ENCODE results near the gene TNK2. TPM values are rescaled to one million over a fixed set of nuclear protein-coding genes. Genes with fewer than 3 reads are reported as not detected.

Gene TNK2
- total RNA-seq, 4 donors from 2014 or later, result 40.5 to 54.0 (median 49.3) TPM

DNA sequence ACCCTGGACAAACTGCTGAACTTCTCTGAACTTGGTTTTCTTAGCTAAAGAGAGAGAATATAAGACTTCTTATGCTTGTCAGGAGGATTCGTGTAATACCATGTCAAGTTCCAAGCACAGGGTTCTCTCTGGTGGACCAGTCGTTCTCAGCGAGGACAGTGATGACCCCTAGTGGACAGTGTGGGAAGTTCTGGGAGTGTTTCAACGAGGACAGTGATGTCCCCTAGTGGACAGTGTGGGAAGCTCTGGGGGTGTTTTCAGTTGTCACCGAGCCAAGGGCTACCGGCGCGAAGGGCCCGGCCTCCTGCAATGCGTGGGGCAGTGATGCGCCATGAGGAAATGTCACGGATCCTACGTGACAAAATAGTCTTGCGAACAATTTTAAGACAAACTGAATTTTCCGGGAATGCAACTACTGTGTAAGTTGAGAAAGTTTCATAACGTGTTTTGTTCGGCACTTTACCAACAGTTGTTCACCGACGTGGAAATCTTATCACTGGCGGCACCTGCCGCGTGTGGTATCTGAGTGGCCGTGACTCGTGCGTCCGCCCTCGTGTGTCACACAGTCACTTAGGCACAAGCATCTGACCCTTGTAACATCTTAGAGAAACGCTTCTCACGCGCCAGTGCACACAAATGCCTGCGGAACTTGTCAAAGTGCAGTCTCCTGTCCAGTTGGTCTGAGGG is 57.4 kb downstream of the TNK2 start:
- DNase-seq (peak; percentile 79 to 87), ATAC-seq (peak; percentile 86 to 88)
- peak overlapping the region in 2 of 4 donors; percentile 4 to 35 for H3K4me3 ChIP-seq
- in situ Hi-C loops (cut with MboI; ENCODE audit: low sequenced_read_pairs in 4 of 4) (loop anchor here in 2 of 4 donors (10.0 kb wide), 1 partner anchor 64 kb away; no protein-coding TSS in a partner anchor), intact Hi-C loops (cut with DNase I; ENCODE audit: low total_unique reads) (loop anchor here (1.0 to 10.0 kb wide), 3 partner anchors 293 to 576 kb away; partner anchors contain the start of genes PPP1R2 and XXYLT1)
- no peaks in the 10 kb centered on the region for H3K9me3 ChIP-seq
- H3K27ac ChIP-seq, result peak overlapping the region in 3 of 4 donors; percentile 48 to 67 (median 58)
- TF ChIP-seq POLR2A (IDR thresholded peaks at IDR 0.05), result peak in 1 of 2 donors; percentile 8
- TF ChIP-seq, protein P1, sequence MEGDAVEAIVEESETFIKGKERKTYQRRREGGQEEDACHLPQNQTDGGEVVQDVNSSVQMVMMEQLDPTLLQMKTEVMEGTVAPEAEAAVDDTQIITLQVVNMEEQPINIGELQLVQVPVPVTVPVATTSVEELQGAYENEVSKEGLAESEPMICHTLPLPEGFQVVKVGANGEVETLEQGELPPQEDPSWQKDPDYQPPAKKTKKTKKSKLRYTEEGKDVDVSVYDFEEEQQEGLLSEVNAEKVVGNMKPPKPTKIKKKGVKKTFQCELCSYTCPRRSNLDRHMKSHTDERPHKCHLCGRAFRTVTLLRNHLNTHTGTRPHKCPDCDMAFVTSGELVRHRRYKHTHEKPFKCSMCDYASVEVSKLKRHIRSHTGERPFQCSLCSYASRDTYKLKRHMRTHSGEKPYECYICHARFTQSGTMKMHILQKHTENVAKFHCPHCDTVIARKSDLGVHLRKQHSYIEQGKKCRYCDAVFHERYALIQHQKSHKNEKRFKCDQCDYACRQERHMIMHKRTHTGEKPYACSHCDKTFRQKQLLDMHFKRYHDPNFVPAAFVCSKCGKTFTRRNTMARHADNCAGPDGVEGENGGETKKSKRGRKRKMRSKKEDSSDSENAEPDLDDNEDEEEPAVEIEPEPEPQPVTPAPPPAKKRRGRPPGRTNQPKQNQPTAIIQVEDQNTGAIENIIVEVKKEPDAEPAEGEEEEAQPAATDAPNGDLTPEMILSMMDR (IDR thresholded peaks at IDR 0.05 in 4 of 5, conservative IDR thresholded peaks at IDR 0.05 in 1 of 5), result peak; percentile 99 to 100 (median 100)
- no peaks in the 10 kb centered on the region for H3K36me3 ChIP-seq
- peaks cover 17 to 22% of the 10 kb centered on the region in 2 donors for H3K4me1 ChIP-seq
- H3K27me3 ChIP-seq, result no peaks in the 10 kb centered on the region

DNA sequence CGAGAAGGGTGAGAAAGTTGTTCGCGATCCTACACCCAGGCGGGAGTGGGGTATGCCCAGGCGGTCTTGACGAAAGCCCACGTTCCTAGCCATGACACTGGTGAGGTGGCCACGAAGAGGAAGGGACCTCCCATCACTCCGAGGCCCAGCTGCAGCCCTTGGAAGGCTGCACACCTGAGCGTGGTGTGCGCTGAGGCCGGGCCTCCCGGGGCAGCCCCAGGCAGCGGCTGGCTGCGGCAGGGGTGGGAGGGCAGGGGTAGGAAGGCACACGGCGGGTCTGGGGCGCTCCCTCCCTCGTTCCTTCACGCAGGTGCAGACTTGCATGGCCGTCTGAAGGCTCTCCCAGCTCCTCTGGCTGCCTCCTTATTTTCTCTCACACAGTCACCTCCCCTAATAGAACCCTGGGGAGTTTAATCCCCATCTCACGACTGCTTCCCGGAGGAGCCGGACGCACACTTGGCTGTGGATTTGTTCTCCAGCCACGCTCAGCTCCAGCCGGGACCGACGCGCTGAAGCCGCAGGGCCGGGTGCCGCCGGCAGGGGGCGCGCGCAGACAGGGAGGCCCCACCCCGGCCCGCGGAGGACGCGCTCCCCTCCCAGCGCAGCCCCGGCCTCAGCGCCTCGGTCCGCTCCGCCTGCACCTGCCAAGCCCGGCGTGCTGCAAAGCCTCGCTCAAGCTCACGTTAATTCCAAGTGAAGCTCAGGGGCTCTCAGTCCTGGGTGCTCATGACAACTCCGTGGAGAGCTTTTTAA is 58.9 kb downstream of the TNK2 start:
- ATAC-seq, result no peak
- DNase-seq, result no peak
- no peak overlapping the region for H3K4me3 ChIP-seq
- H3K27ac ChIP-seq, result no peak overlapping the region
- no peaks in the 10 kb centered on the region for H3K36me3 ChIP-seq
- in situ Hi-C loops (cut with MboI; ENCODE audit: low sequenced_read_pairs in 4 of 4) (loop anchor here (10.0 to 25.0 kb wide), 4 partner anchors 65 to 287 kb away; partner anchors contain the start of gene APOD (in 1 of the 4)), intact Hi-C loops (cut with DNase I; ENCODE audit: low total_unique reads) (loop anchor here (5.0 to 10.0 kb wide), 2 partner anchors 307 to 575 kb away; partner anchors contain the start of genes PPP1R2 and XXYLT1)
- TF ChIP-seq POLR2A (IDR thresholded peaks at IDR 0.05), result no peak
- TF ChIP-seq, protein P1 (IDR thresholded peaks at IDR 0.05 in 4 of 5, conservative IDR thresholded peaks at IDR 0.05 in 1 of 5), result peak in 3 of 5 experiments; percentile 21 to 41 (median 28)
- H3K4me1 ChIP-seq, result peaks cover 17 to 22% of the 10 kb centered on the region in 2 donors
- no peaks in the 10 kb centered on the region for H3K27me3 ChIP-seq
- H3K9me3 ChIP-seq, result no peaks in the 10 kb centered on the region

DNA sequence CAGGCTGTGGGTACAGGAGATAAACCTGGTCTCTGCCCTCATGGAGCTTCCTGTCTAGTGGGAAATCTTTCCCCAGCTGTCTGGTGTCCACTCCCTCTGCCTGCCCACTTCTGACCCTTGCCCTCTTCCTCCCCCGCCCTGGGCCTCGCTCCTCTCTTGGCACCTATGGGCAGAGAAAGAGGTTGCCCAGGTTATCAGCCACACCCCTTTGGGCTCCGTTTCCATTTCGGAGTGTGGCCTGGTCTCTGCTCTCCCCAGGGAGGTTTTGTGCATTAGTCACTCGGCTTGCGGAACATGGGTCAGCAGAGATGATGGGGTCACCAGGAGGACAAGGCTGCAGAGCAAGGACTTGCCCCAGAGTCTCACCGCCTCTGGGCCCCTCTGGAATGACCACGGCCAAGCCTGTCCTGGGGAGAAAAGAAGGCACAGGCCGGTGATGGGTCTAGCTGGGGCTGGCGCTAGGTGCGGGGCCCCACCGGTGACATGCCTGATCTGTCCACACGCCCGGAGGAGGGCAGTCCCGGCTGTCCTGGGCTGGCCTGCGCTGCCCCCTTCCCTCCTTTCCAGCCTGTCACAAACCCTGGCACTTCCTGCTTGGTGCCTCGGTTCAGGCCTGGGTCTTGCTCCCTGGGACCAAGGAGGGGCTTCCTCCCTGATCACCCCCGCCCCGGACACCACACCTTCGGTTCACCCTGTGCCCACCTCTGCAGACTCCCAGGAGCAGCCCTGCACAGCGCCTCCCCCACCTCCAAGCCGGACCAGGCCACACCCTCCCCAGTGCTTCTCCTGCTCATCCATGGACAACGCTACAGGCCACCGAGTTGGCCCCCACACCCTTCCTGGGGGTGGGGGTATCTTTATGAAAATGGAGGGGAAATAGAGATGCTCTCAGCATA is 61.0 kb downstream of the TNK2 start:
- no peak for ATAC-seq

More for the DNA sequence above, 61.0 kb downstream of the TNK2 start:
- no peak for DNase-seq
- H3K27ac ChIP-seq, result no peak overlapping the region
- H3K4me3 ChIP-seq, result no peak overlapping the region
- H3K27me3 ChIP-seq, result no peaks in the 10 kb centered on the region
- H3K4me1 ChIP-seq, result peaks cover 11 to 13% of the 10 kb centered on the region in 2 donors
- in situ Hi-C loops (cut with MboI; ENCODE audit: low sequenced_read_pairs in 4 of 4), result loop anchor here in 3 of 4 donors (25.0 kb wide), 3 partner anchors 235 to 285 kb away; partner anchors contain the start of gene APOD (in 1 of the 3)
- TF ChIP-seq, protein P1 (IDR thresholded peaks at IDR 0.05 in 4 of 5, conservative IDR thresholded peaks at IDR 0.05 in 1 of 5), result no peak
- no peaks in the 10 kb centered on the region for H3K36me3 ChIP-seq
- no peaks in the 10 kb centered on the region for H3K9me3 ChIP-seq
- intact Hi-C loops (cut with DNase I; ENCODE audit: low total_unique reads), result no loop called here

All from gastrocnemius medialis (tissue), 4 donors.